GM19452 (cell line): ENCODE data around the gene MXD4.

Source experiments
- ATAC-seq: cut with Tn5 transposase; IDR thresholded peaks from one replicate; pipeline ENCODE4 v1.9.1; 2021; ENCODE audit not compliant: unreplicated experiment

MXD4 gene

GRCh38 chr4:2261853-2262144 is at the start of gene MXD4:
Gene MXD4 (minus strand): TSS chr4:2262109. CDS start chr4:2261980, 129 bp downstream.
- peak; percentile 0 for ATAC-seq

- no peak for ATAC-seq
Measured at GRCh38 chr4:2306773-2307410, 45.0 kb upstream of the MXD4 start.

- ATAC-seq = no peak
Measured at GRCh38 chr4:2305766-2306501, 44.0 kb upstream of the MXD4 start.

- ATAC-seq = no peak
Measured at GRCh38 chr4:2304877-2305561, 43.1 kb upstream of the MXD4 start.

GRCh38 chr4:2304321-2304876 is 42.5 kb upstream of the MXD4 start:
- ATAC-seq = no peak

GRCh38 chr4:2303686-2304320 is 41.9 kb upstream of the MXD4 start:
- ATAC-seq = no peak

- ATAC-seq = no peak
Measured at GRCh38 chr4:2303121-2303685, 41.3 kb upstream of the MXD4 start.

GRCh38 chr4:2302387-2303119 is 40.6 kb upstream of the MXD4 start:
- no peak for ATAC-seq

GRCh38 chr4:2301806-2302205 is 39.9 kb upstream of the MXD4 start:
- ATAC-seq = no peak

GRCh38 chr4:2301225-2301642 is 39.3 kb upstream of the MXD4 start:
- ATAC-seq = no peak

- ATAC-seq = no peak
Measured at GRCh38 chr4:2300431-2301224, 38.7 kb upstream of the MXD4 start.

- ATAC-seq = no peak
Measured at GRCh38 chr4:2299794-2300193, 37.9 kb upstream of the MXD4 start.

GRCh38 chr4:2298532-2298991 is 36.7 kb upstream of the MXD4 start:
- no peak for ATAC-seq

- ATAC-seq = no peak
Measured at GRCh38 chr4:2297606-2298531, 36.0 kb upstream of the MXD4 start.

- no peak for ATAC-seq
Measured at GRCh38 chr4:2296631-2297601, 35.0 kb upstream of the MXD4 start.

- ATAC-seq = no peak
Measured at GRCh38 chr4:2295900-2296442, 34.1 kb upstream of the MXD4 start.

- ATAC-seq = no peak
Measured at GRCh38 chr4:2295500-2295899, 33.6 kb upstream of the MXD4 start.
